KMS-11 (cell line): Measurements from ENCODE around the gene CAMK2G.
"Not testable (repeated sequence)": the region's sequence is repeated elsewhere in the genome, so short reads cannot be mapped to it uniquely, and the experiment has no call there.

Source experiments
- H2AFZ ChIP-seq: fragments of 200-600 bp; sonication (generic); 2 replicates; pipeline ENCODE4 v1.6.1; 2016; ENCODE audit warnings: antibody characterized with exemption, mixed run types, low read depth
- H3K27ac ChIP-seq: fragments of 200-600 bp; sonication (generic); 2 replicates; pipeline ENCODE4 v1.6.1; 2016; ENCODE audit warnings: mild to moderate bottlenecking, mixed run types
- H3K27me3 ChIP-seq: fragments of 200-600 bp; sonication (generic); 2 replicates; pipeline ENCODE4 v1.6.1; 2017; ENCODE audit warnings: mild to moderate bottlenecking, low read depth, mixed run types, moderate library complexity; ENCODE audit not compliant: insufficient read depth
- H3K36me3 ChIP-seq: fragments of 200-600 bp; sonication (generic); 2 replicates; pipeline ENCODE4 v1.6.1; 2017; ENCODE audit warnings: mild to moderate bottlenecking, mixed run types; ENCODE audit not compliant: insufficient read depth
- H3K4me1 ChIP-seq: fragments of 200-600 bp; sonication (generic); 2 replicates; pipeline ENCODE4 v1.6.1; 2016; ENCODE audit warnings: mild to moderate bottlenecking, low read depth, mixed run types; ENCODE audit not compliant: poor library complexity, severe bottlenecking
- H3K4me2 ChIP-seq: fragments of 200-600 bp; sonication (generic); 2 replicates; pipeline ENCODE4 v1.7.0; 2016; ENCODE audit warnings: mild to moderate bottlenecking, mixed run types
- H3K4me3 ChIP-seq: fragments of 200-600 bp; sonication (generic); IDR thresholded peaks from 2 replicates; pipeline ENCODE4 v1.6.1; 2017; ENCODE audit warnings: low read depth, low read length, mixed read lengths; ENCODE audit not compliant: insufficient read depth
- H3K79me2 ChIP-seq: fragments of 200-600 bp; sonication (generic); 2 replicates; pipeline ENCODE4 v1.6.1; 2016; ENCODE audit warnings: low read depth, mixed run types; ENCODE audit not compliant: insufficient read depth
- H3K9ac ChIP-seq: fragments of 200-600 bp; sonication (generic); 2 replicates; pipeline ENCODE4 v1.6.1; 2016; ENCODE audit warnings: mild to moderate bottlenecking, mixed run types
- H4K20me1 ChIP-seq: fragments of 200-600 bp; sonication (generic); 2 replicates; pipeline ENCODE4 v1.6.1; 2016; ENCODE audit warnings: mild to moderate bottlenecking, mixed run types; ENCODE audit not compliant: insufficient read depth
- TF ChIP-seq, protein P1 (sequence below): fragments of 200-600 bp; sonication (generic); conservative IDR thresholded peaks from 2 replicates; pipeline ENCODE4 v1.6.1; 2017; ENCODE audit warnings: low read depth, mild to moderate bottlenecking, antibody characterized with exemption, low read length, moderate library complexity, mixed read lengths

The CAMK2G gene

GRCh38 chr10:73874267-73875138 lies at the start of gene CAMK2G:
CAMK2G (minus strand) TSS chr10:73874555; CDS start chr10:73874461, 94 bp downstream.
- H3K4me1 ChIP-seq = peaks cover 30% of the 10 kb centered on the region

DNA sequence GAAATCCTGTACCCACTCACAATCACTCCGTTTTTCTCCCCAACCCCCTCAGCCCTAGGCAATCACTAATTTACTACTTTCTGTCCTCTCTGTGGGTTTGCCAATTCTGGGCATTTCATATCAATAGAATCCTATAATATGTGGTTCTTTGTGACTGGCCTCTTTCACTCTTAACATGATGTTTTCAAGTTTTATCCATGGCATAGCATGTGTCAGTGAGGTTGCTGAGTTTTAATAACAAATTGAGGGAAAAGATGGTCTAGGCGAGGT lies 48.4 kb upstream of the CAMK2G start:
- Histone ChIP-seq H3K27ac (no peak overlapping the region), H4K20me1 (no peaks in the 10 kb centered on the region), H3K27me3 (no peaks in the 10 kb centered on the region), H3K36me3 (no peaks in the 10 kb centered on the region), H3K4me1 (peaks cover 19% of the 10 kb centered on the region), H3K9ac (no peak overlapping the region), H3K79me2 (no peaks in the 10 kb centered on the region), H3K4me2 (no peak overlapping the region), H2AFZ (no peak overlapping the region), H3K4me3 (no peak overlapping the region)
- TF ChIP-seq, protein P1, sequence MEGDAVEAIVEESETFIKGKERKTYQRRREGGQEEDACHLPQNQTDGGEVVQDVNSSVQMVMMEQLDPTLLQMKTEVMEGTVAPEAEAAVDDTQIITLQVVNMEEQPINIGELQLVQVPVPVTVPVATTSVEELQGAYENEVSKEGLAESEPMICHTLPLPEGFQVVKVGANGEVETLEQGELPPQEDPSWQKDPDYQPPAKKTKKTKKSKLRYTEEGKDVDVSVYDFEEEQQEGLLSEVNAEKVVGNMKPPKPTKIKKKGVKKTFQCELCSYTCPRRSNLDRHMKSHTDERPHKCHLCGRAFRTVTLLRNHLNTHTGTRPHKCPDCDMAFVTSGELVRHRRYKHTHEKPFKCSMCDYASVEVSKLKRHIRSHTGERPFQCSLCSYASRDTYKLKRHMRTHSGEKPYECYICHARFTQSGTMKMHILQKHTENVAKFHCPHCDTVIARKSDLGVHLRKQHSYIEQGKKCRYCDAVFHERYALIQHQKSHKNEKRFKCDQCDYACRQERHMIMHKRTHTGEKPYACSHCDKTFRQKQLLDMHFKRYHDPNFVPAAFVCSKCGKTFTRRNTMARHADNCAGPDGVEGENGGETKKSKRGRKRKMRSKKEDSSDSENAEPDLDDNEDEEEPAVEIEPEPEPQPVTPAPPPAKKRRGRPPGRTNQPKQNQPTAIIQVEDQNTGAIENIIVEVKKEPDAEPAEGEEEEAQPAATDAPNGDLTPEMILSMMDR = no peak

More at GRCh38 chr10:73874267-73875138, at the start of gene CAMK2G:
- H3K36me3 ChIP-seq = peaks cover 4% of the 10 kb centered on the region; the same call in 1 of the 2 replicates
- H3K27ac ChIP-seq = no peak within 1 kb of the TSS
- no peak within 1 kb of the TSS for H3K4me3 ChIP-seq
- H3K4me2 ChIP-seq = peak within 1 kb of the TSS; percentile 89
- peaks cover 40% of the 10 kb centered on the region for H3K79me2 ChIP-seq
- 0 out of 2 replicates have a peak, but pooled peaks cover 5% of the 10 kb centered on the region for H4K20me1 ChIP-seq
- H2AFZ ChIP-seq = peak within 1 kb of the TSS; percentile 85
- TF ChIP-seq, protein P1 = no peak
- H3K27me3 ChIP-seq = no peaks in the 10 kb centered on the region
- H3K9ac ChIP-seq = peak within 1 kb of the TSS; percentile 46; the same call in 1 of the 2 replicates

- H3K4me2 ChIP-seq = peak overlapping the region; percentile 46
- H3K27me3 ChIP-seq = no peaks in the 10 kb centered on the region
- no peaks in the 10 kb centered on the region for H3K79me2 ChIP-seq
- H2AFZ ChIP-seq = no peak overlapping the region
- no peak overlapping the region for H3K4me3 ChIP-seq
- H3K27ac ChIP-seq = peak overlapping the region; percentile 1; the same call in 1 of the 2 replicates
- no peaks in the 10 kb centered on the region for H3K36me3 ChIP-seq
- peaks cover 24% of the 10 kb centered on the region for H3K4me1 ChIP-seq
- no peaks in the 10 kb centered on the region for H4K20me1 ChIP-seq
- TF ChIP-seq, protein P1 = no peak
- H3K9ac ChIP-seq = no peak overlapping the region
Measured at GRCh38 chr10:73922007-73922863, 47.9 kb upstream of the CAMK2G start.

DNA sequence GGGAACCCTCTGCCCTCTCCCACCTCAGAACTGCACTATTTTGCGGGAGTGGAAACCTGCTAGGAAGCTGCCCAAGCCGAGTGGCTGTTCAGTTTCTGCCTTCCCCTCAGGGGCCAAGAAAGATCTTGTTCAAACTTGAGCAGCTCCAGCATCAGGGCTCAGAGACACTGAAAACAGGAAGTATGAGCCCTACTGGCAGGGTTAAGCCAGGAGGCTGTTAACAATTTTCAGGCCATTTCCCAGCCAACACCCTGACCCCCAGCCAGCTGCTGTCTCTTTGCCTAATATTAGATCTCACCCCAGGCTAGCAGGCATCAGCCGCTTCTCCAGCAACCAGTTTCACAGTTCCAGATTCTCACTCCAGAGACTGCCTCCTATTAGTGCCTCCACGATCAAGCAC lies 45.7 kb upstream of the CAMK2G start:
- no peak overlapping the region for H3K4me3 ChIP-seq
- no peak overlapping the region for H3K4me2 ChIP-seq
- H3K36me3 ChIP-seq = no peaks in the 10 kb centered on the region
- H2AFZ ChIP-seq = no peak overlapping the region
- TF ChIP-seq, protein P1 = no peak
- no peaks in the 10 kb centered on the region for H4K20me1 ChIP-seq
- H3K79me2 ChIP-seq = no peaks in the 10 kb centered on the region
- H3K4me1 ChIP-seq = peaks cover 29% of the 10 kb centered on the region
- H3K9ac ChIP-seq = no peak overlapping the region
- no peaks in the 10 kb centered on the region for H3K27me3 ChIP-seq
- H3K27ac ChIP-seq = no peak overlapping the region

DNA sequence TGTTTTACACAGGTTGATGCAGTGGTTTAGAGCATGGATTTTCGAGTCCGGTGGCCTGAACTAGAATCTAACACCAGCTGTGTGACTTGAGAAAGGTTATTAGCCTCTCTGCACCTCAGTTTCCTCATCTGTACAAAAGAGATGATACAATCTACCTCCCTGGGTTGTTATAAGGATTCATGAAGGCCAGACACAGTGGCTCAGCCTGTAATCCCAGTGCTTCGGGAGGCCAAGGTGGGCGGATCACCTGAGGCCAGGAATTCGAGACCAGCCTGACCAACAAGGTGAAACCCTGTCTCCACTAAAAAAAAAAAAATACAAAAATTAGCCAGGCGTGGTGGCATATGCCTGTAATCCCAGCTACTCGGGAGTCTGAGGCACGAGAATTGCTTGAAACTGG lies 45.1 kb upstream of the CAMK2G start:
- H3K9ac ChIP-seq, H3K79me2 ChIP-seq, H3K27ac ChIP-seq, H3K4me3 ChIP-seq, H2AFZ ChIP-seq, H3K4me2 ChIP-seq, H4K20me1 ChIP-seq, H3K36me3 ChIP-seq, H3K27me3 ChIP-seq: not testable (repeated sequence)
- peaks cover 29% of the 10 kb centered on the region for H3K4me1 ChIP-seq
